ENCODE results near the gene ZSWIM6. TPM values are rescaled to one million over a fixed set of nuclear protein-coding genes. Genes with fewer than 3 reads are reported as not detected.

The ZSWIM6 gene
- 40.1 TPM for total RNA-seq

GRCh38 chr5:61331407-61332357 lies at the start of gene ZSWIM6:
TSS of gene ZSWIM6 (plus strand) at chr5:61332258. CDS start at chr5:61332273, 15 bp downstream.

Other genes with a start within 250 kb of the ZSWIM6 start
- gene SMIM15, start 169.8 kb upstream of the ZSWIM6 start, total RNA-seq, result 35.3 TPM

Data from diencephalon (tissue), 1 donor.